Umbilical cord (tissue), 2 donors: ENCODE data around the gene MEIS2. TPM values are rescaled to one million over a fixed set of nuclear protein-coding genes. Genes with fewer than 3 reads are reported as not detected.
A peak's percentile ranks its signal among the peaks of the same experiment; 100 is the strongest.

Experiments used
- DNase-seq: peaks from one replicate; pipeline ENCODE4 v3.0.0-alpha.2; 2015; ENCODE audit warnings: low spot score
- total RNA-seq: library from RNA; depleted of rRNA; stranded (reverse); fragments of >200 nt; gene quantifications from one replicate; pipeline ENCODE4 v1.2.3, GENCODE V29; 2014; ENCODE audit warnings: low replicate concordance; ENCODE audit not compliant: insufficient read depth

The MEIS2 gene
- total RNA-seq, 1 donor from 2014 or later, result 43.3 TPM

DNA sequence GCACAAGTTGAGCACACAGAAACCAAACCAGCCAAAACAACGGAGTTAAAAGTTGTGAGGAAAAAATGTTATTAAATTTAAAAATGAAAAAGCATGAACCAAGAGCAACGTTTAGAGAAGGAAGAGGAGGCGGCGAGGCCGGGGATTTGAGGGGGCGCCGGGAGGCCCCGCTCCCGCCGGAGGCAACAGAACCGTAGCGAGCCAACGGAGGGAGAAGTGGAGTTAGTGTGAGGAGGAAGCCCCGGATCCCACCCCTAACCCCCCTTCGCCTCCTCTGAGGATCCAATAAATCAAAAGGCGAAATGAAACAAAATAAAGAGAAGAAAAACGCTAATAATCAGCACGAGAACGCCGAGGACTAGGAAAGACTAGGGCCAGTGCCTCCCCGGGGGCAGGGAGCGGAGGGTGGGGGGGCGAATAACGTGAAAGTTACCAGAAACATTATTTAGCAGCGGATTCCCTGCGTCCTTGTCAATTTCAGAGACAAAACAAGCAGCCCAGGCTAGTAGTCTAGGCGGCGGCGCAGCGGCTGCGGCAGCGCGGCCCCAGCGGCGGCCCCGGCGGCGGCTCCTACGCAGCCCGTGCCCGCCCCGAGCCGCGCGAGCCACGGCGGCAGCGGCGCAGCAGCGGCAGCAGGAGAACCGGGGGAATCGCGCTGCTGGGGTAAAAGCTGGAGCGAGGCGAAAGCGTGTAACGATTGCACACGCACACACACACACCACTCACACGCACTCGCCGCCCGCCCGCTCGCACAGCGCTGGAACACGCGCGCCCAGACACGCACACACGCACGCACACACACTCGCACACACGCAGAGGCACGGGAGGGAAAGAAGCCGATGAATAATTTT, 1.7 kb downstream of the MEIS2 start:
- DNase-seq, result peak; percentile 52

DNA sequence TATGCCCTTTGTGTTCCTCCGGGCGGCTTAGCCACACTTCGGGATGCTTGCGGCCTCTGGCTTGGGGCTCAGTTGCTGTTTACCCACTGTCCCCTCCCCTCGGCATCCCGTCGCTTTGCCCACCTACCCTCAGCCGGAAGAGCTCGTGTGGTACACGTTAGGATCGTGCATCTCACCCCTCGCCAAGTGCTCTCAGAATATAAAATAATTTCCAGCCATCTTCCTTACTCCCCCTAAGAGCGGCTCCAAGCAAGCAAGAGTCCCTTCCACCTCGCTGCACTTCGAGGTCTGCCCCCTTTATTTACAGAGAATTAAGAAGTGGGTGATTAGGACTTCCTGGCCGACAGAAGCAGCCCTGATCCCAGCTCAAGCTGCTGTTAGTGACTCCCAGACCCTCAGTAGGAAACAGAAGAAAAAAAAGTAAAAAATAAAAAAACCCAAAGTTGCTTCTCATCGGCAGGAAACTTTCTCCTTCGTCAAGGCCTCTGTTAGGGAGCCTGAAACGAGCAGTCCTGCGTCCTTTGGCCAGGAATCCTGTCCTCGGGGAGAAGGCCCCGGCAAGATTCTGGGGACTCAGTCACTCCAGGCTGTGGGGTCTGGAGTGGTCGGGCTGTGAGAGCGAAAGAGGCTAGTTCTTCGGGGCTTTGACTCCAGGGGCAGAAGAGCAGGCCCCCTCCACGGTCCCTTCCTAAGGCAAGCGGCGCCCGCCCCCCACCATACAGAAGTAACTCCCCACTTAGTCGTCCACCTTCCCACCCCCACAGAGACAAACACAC, 3.0 kb downstream of the MEIS2 start:
- peak; percentile 46 for DNase-seq

DNA sequence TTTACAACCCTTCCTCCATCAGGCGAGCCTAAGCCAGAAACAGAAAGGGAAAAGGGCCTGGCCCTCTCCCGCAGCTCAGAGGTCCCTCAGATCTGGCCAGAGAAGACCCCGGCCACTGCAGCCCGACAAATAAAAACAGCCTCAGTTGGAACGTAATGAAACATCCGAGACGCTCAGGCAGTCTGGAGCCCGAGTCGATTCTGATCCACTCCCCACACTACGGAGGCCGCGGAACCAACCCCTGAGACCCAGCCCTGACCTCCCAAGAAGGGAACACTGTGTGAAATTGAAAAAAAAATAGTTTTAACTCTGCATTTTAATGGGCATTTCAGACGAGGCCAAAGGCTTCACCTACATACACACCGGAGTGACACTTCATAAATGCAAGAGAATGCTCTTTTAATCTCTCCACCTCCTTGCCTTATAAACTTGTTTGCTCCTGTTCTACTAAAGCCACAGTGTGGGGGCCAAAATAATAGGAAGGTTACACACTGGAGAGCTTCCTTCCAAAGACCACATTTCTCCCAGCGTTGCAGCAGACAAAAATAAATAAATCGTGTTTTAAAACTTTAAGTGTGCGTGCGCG, 3.7 kb downstream of the MEIS2 start:
- DNase-seq, result no peak

DNA sequence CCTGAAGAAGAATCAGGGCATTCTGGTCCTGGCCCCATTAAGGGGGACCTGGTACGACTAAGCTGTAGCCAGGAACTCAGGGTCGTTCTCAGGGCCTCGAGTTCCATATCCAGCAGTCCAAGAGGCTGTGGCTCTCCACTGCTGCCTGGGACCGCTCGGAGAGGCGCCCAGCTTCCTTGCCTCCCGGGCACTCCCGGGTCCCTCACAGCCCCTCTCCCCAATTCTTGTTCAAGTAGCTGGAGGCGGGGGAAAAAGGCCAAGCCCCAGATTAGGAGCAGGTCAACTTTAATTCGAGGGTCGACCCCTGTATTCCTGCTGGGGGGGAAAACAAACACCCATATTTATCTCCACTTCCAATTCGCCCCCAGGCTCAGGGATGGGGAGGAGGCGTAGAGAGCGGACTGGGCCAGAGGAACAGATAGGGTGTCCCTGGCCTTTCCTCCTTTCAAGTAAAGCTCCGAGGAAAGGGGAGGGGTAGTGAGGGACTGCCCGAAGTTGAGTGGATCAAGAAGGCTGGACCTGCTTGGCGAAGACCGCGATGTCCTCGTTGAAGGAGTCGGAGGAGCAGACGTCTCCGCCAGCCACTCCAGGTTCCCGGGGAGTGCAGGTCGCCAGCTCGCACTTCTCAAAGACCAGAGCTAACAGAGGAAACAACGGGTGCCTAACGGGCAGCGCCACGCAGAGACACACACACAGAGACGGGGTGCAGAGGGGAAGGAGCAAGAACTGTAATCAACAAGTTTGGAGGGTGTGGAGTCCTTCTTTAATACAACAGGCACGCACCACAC, 4.4 kb downstream of the MEIS2 start:
- peak; percentile 47 for DNase-seq

DNA sequence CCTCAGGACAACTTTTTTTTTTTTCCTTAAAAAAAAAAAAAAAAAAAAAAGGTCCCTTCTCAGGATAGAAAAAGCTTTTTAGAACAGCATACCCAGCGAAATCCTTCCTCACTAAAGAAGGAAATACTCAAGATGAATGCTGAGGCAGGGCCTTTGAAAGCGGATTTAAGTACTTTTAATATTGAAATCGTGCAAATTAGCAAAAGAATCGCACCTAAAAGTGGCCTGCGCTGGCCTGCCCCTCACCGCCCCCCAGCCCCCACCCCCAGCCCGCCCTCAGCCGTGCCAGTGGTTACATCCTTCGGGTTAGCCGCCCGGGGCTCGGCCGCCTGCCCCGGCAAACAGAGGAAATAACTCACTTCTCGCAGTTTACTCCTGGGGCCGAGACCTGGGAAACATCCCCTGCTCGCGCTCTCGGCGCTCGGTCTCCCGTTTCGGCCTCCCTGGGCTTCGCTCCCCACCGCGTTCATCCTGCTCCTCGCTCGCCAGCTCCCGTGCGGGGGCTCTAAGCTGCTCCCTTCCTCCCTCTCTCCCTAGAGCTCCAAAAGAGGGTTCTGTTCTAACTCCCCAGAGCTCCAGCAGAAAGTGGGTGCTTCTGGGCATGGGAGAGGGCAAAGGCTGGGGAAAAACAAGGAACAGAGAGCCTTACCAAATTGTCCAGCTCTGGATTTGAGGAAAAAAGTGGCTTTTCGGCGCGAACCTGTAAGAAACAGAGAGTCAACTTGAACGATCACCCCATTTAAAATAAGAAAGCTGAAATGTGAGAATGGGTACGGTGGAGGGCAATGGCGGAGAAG, 5.2 kb downstream of the MEIS2 start:
- DNase-seq, result peak; percentile 42

DNA sequence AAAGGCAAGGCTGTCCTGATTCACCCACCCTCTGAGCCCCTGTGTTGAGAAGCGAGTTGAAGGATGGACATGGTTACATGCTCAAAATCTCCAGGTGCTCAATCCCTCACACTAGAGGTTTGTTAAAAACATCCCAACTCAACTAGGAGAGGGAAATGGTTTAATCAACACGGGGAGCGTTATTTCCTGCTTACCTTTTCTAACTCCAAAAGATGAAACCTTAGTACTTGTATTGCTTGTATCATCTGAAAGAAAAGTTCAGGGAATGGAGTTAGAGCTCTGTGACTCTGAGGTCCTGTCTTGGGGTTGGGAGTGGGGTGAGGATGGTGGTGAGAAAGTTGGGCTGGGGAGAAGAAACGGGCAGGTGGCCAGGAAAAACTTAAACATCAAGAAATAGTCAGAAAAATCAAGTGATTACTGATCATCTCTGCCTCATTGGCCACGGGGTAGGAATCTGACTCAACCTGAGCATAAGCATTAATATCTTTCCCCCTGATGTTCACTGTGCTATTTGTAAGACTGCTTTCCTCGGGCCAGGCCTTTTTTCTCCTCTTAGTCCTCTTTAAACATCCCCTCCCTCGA, 5.9 kb downstream of the MEIS2 start:
- DNase-seq, result no peak

DNA sequence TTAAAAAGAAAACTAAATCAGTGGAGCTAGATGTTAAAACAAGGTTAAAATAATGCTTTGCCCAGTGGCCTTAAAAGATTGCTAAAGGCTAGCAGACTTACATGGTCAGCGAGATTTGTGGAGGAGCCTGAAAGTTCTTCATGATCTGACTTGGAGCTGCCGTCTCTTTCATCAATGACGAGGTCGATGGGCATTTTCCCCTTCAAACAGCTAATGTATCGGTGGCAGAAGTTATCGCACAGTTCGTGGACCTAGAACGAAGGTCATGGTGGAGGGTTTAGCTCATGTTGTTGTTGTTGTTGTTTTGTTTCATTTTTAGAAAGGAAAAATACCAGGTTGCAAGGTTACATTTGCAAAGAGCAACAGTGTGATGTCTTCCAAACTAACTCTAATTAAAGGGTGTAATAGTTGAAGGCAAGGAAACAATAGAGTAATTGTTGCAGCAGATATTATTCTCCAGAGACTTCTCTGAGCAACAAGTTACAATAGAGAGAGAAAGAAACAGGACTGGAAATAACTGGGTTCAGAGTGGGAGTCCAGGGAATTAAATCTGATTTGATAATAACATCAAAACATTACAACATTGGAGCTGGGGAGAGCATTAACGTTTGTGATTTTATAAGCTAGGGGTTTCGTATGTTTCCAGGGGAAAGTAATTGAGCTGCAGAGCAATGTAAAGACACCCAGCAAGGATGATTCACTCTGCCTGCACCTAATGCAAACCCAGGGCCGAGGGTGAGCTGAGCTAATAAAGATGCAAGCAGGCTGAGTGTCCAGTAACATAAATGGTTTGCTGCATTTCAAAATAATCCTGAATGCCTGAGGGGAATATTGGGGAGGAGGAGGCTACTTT, 6.6 kb downstream of the MEIS2 start:
- DNase-seq, result peak; percentile 65

DNA sequence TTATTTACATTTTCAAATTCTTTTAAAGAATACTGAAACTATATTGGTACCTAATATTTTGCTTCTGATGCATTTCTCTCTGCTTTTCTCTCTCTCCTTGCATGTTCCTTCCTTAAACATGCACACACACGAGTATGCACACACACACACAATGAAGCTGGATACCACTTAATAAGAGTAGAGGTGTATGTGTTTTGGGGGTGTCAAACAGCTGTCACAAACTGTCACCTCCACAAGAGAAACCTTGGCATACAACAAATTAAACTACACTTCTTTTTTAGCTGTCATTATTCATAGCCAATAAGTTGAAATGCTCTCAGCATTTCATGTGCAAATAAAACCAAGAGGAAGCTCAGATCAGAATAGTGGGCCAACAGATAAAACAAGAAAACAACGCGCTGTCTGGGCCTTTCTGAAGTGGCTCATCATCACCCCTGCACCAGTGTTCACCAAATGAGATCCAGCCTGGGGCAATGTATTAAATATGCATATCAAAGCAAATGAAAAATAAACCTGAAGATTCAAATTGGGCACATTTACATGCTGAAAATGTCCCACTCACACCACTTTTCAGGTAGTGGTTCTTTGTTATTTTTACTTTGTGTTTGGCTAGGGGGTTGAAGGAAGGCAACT, 9.7 kb downstream of the MEIS2 start:
- DNase-seq, result no peak

DNA sequence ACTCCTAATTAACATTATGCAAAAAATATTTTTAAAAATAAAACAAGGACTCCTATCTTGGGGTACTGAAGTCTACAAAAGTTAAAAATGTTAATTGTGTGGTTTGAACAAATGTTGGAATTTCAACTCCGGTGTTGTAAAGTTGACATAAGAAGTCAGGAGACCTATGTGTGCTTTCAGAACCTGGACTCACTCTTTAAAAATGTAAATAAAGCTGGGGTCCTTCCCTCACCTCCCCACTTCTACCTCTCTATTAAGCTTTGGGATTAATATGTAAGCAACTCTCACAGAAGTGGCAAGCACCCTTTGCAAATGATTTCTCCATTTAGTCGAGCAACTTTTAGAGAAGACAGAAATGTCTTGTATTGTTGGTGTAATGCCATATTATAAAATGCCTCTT, 11.9 kb downstream of the MEIS2 start:
- no peak for DNase-seq

DNA sequence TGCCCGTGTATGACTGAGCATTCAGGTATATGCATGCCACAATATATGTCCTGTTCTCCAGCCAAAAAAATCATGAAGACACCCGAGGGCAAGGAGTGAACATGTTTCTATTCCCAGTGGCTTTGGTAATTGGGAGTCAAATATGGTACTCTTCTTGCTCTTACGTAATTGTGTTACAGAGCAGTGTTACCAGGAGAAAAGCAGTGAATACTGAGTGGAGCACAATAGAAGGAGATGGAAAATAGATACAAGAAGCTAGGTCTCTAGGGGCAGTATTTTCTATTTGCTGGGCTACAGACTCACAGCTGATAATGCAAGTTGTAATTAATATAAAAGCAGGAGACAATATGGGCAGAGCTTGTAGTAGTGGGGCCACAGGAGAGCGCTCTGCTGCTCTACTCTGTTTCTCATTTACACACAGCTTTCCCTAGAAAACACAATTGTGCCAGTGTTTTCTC, 13.2 kb downstream of the MEIS2 start:
- DNase-seq, result no peak

DNA sequence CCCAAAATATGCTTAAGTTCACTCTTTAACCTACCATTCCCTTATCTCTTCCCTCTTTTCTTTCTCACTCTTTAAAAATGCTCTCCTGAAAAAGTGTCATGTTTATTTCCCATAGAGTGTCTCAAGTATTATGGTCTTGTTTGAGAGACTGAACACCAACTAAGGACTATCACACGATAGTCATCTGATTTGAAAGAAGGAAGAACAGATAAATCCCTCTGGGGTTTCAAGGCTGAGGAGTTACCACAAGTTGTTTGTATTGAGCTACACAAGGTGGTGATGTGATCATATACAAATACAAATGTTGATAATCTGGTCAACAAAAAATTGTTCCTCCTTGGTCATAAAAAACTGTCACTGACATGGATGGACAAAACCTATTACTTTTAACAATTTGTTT, 13.8 kb downstream of the MEIS2 start:
- DNase-seq, result no peak

DNA sequence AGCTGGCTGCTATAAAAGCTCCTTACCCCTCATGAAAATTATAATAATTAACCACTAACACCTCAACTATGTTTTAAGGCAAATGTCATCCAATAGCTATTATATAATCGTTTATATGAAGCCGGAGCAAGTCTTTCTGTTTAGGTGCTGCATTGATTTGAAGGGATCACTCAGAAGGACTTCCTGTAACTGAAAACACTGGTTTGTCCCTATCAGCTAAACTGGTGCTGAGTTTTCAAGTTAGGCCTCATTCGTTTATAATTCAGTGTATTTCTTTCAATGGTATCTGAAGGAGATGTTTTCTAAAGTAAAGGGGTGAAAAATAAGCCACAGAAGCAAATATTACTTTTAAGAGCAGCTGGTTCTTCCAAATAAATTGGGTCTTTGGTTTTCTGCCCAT, 14.2 kb downstream of the MEIS2 start:
- DNase-seq, result no peak

DNA sequence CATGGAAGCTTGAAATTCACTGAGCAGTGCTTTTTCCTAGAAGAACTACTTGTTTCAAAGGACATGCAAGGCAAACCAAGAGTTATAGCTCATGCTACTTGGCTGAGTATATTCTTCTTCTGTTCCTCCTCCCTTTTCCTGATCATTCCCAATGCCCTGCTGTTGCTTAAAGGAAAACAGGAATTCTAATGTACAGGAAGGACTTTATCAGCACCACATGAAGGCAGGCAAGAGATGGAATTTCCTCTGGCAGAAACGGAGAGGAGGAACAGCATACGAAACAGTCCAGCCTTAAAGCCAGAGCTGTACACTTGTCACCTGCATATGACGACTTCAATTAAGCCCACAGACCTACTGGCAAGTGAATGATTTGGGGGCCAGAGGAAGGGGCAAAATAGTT, 15.7 kb downstream of the MEIS2 start:
- DNase-seq, result no peak

DNA sequence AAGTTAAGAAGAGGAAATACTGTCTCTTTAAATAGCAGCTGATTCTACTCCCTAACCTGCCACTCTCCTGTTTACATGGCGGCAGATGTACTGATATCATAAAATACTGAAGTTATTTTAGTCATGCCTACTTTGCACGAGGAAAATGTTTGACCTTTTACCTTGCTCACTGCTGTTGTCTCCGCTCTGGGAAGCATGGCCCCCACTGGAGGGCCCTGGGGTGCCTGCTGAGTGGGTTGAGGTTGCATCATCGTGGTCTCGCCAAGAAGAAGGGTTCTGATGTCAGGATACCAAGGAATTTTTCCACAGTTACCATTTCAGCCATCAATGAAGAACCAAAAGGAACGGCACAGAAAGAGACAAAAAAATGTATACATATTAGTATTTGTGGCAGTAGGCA, 16.7 kb downstream of the MEIS2 start:
- no peak for DNase-seq

DNA sequence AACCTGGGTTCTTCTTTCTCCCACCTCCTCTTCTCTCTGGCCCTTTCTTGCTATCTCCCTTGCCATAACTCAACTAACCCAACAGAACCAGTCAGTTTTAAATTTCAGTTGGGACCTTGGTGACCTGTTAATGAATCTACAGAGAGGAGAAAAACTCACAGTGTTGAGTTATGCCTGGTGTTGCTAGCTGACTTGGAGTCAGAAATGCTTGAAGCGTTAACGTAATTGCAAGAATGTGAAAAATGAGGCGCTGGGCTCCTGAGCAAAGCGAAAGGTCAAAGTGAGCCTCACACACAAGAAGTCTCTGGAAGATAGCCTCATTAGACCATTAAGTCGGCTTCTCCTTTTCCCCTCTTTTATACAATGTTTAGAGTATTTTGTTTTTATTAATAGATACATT, 18.4 kb downstream of the MEIS2 start:
- peak; percentile 33 for DNase-seq

DNA sequence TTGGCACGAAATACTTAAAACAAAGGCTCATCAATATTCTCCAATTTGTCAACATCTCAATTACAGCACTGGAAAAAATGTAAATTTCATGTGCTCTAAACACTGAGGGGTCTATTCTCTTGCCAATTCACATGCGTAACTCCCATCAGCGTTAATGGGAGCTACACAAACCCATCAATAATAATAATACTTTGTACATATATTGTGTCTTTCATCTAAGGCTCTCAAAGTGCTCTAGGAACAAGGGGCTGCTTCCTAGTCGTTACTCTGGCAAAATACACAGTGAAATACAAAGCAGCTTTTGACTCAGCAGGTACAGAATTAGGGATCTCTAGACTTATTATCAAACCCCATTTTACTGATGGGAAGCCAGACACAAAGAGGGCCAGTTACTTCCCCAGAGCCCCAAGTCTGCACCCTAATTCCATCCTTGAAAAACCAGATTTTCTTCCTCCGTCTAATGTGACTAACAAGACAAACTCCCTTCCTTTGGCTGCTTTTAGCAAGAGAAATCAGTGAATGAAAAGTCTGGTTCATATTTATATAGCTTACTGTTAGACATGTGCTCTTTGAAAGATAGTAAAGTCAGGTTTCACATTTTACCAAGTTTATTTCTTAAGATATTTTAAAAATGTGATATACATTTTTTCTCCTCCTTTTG, 20.0 kb downstream of the MEIS2 start:
- peak; percentile 52 for DNase-seq

DNA sequence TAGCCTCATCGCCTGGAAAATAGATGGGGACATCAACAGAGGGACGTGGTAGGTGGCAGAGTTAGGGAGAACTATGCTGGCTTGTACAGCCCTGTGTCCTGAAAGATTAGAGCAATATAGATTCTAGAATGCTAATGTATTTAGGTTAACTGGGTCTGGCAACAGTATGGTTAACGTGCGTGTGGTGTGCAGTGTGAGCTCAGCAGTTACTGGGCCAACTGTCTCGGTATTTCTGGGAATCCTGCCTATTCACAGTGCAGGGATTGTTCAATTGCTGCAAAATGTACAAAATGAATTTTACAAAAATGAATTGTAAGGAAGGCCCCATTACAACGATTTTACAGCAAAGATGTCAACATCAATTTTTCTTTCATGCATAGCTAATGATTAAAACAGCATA, 20.6 kb downstream of the MEIS2 start:
- DNase-seq, result peak; percentile 85

DNA sequence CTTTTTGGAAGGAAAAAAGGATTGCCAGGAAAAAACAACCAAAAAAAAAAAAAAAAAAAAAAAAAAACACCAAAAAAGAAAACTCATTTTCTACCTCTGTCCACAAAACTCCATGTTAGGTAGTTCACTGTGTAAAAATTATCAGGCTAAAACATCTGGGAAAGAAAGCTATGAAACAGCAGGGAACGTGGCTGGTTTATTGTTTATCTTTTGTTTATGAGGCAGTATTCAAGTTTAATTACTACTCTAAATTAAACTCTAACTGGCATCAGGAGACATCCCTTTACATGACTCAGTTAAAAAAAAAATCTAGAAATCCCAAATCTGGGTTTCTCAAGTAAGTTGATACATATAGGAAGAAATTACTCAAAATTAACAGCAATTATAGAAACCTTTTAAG, 21.8 kb downstream of the MEIS2 start:
- no peak for DNase-seq
